HG02970 (cell line): ENCODE data around the gene PHACTR4.
"Not testable (repeated sequence)": the region's sequence is repeated elsewhere in the genome, so short reads cannot be mapped to it uniquely, and the experiment has no call there.

Source experiments
- ATAC-seq: cut with Tn5 transposase; IDR thresholded peaks from one replicate; pipeline ENCODE4 v1.9.1; 2021; ENCODE audit warnings: mild to moderate bottlenecking, moderate library complexity, moderate number of reproducible peaks; ENCODE audit not compliant: unreplicated experiment, low FRiP score

The PHACTR4 gene

DNA sequence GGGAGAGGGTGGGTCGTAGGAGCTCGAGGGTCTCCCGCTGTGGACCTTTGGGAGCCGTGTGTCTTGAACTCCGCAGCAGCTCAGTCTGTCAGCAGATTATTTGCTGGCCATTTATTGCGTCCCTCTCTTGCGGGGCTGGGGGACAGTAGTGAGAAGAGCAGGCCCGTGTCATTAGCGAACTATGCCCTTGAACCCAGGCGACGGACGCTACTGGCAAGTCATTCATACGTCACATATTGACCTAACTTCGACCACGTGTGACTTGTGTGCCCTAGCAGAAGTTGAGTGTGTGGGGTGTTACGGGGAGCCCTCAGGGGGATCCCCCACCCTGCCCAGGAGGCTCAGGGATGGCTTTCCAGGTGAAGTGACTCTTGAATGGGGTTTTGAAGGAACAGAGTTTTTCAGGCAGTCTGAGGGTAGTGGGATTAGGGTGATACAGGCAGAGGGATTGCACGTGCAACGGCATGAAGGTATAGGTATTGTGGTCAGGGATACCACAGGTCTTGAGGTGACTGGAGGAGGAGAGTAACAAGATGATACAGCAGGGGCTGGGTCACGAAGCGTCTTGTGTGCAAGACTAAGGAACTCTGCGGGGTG, 149.3 kb downstream of the PHACTR4 start:
- no peak for ATAC-seq

DNA sequence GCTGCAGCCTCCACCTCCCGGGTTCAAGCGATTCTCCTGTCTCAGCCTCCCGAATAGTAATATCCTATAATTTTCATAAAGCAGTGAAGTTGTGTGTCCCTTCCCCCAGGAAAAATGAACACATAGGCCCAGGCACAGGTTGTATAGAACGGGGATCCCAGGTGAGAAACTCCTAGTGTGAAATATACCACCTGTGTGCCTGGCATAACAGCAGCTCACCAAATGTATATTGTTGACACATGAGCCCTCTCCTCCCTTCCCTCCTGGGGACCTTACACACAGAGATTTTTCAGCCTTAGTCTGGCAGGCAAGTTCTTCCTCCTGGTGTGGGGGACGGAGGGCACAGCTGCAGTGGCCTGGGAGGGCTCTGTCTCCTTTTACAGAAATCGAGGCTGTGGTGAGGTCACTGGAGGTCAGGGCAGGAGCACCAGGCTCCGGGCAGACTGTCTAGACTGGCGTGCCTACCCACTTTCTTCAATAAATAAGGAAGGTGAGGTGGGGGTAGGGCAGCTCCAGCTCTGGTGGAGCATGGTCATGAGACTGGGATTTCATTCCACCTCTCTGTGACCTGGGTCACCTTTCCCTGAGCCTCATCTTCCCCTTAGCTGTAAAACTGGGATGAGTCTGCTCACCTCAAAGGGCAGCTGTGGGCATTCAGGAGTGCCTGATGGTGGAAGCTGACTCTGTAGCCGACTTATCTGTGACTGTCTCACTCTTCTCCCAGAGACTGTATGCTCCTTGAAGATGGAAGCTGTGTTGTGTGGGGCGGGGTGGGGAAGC, 150.6 kb downstream of the PHACTR4 start:
- no peak for ATAC-seq

DNA sequence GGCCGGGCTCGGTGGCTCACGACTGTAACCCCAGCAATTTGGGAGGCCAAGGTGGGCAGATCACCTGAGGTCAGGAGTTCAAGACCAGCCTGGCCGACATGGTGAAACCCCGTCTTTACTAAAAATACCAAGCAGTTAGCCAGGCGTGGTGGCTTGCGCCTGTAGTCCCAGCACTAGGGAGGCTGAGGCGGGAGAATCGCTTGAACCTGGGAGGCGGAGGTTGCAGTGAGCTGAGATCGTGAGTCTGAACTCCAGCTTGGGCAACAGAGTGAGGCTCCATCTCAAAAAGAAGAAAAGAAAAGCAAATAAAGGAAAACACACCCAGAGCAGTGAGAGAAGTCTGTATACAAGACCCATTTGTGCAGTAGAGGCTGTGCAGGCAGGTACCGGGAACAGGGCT, 151.3 kb downstream of the PHACTR4 start:
- not testable (repeated sequence) for ATAC-seq

DNA sequence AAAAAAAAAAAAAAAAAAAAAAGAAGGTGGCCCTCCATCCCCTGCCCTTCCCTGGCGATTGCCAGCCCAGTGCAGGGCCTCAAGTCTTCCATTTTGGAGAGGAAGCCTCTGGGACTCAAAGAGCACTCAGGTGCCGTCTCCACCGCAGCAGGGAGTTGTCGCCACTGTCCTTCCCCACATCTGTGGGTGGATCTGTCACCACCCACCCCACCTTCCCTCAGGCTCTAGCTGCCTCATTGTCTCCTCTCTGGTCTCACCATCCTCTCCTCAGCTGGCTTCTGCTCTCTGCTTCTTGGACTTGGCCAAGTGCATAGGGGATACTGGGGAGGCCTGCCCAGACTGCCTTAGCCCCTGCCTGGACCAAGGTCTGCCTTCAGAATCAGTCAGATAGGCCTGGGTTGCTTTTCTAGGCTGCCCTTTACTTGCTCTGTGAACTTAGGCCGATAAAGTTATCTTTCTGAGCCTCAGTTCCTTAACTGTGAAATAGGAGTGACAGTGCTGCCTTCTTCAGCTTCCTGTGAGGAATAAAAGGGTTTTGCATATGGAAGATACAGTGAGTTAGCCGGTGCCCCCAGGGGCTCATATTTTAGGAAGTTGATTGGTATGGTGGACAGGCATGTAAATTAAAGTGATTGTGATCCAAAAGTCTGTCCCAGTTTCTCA, 152.1 kb downstream of the PHACTR4 start:
- no peak for ATAC-seq

DNA sequence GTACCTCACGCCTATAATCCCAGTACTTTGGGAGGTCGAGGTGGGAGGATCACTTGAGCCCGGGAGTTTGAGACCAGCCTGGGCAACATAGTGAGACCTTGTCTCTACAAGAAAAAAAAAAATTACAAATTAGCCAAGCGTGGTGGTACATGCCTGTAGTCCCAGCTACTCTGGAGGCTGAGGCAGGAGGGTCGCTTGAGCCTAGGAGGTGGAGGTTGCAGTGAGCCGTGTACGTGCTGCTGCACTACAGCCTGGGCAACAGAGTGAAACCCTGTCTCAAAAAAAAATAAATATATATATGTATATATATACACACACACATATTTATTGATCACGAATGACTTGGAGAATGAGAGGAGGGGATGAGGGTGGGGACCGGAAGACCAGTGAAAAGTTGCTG, 153.0 kb downstream of the PHACTR4 start:
- ATAC-seq = not testable (repeated sequence)

DNA sequence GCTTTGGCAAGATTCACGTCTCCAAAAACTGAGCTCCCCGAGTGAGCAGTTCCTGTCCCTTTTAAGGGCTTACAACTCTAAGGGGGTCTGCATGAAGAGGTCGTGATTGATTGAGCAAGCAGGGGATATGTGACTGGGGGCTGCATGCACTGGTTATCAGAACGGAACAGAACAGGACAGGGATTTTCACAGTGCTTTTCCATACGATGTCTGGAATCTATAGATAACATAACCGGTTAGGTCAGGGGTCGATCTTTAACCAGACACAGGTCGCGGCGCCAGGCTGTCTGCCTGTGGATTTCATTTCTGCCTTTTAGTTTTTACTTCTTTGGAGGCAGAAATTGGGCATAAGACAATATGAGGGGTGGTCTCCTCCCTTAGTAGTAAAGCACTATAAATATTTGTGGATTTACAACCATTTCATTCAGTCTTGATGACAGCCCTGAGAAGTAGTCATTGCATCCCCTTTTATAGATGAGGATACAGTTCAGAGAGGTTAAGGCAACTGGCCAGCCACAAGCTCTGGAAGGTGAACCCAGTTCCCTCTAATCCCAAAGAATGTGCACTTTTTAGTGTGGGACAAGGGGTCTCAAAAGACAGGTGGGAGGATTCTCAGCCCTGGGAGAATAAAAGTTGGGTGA, 155.6 kb downstream of the PHACTR4 start:
- not testable (repeated sequence) for ATAC-seq

DNA sequence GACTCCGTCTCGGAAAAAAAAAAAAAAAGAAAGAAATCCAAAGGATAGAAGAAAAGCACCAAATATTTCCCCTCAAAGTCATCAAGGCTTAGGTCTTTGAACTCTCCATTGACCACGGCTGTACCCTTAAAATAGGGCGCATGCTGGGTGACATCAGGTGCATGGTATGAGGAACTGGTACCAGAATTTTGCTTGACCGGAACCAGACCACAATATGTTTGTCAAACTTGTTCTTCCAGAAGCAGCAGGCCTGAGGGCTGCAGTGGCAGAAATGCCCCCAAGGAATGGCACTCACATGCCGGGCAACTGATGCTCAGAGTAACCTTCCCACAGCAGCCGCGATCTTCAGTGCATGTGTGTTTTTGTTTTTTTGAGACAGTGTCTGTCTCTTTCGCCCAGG, 157.3 kb downstream of the PHACTR4 start:
- ATAC-seq = no peak

DNA sequence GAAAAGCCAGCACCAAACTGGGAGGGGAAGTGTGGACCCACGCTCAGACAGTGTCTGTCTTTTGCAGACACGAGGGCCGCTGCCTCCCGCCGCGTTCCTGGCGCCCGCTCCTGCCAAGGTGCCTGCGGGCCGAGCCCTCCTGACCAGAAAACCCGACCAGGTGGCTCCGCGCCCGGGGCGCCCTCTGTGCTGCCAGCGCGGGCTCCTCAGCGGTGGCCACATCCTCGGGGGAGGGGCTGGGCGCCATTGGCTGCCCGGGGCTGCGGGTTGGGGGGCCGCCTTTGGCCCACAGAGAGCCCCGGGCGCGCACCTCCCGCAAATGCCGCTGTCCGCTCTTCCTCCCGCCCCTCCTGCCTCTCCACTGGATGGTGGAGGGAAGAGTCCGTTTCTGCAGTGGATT, 160.9 kb downstream of the PHACTR4 start:
- no peak for ATAC-seq

GRCh38 chr1:28534671-28535070, 165.1 kb downstream of the PHACTR4 start:
- ATAC-seq = no peak

- ATAC-seq = no peak
Measured at GRCh38 chr1:28535180-28535579, 165.6 kb downstream of the PHACTR4 start.

DNA sequence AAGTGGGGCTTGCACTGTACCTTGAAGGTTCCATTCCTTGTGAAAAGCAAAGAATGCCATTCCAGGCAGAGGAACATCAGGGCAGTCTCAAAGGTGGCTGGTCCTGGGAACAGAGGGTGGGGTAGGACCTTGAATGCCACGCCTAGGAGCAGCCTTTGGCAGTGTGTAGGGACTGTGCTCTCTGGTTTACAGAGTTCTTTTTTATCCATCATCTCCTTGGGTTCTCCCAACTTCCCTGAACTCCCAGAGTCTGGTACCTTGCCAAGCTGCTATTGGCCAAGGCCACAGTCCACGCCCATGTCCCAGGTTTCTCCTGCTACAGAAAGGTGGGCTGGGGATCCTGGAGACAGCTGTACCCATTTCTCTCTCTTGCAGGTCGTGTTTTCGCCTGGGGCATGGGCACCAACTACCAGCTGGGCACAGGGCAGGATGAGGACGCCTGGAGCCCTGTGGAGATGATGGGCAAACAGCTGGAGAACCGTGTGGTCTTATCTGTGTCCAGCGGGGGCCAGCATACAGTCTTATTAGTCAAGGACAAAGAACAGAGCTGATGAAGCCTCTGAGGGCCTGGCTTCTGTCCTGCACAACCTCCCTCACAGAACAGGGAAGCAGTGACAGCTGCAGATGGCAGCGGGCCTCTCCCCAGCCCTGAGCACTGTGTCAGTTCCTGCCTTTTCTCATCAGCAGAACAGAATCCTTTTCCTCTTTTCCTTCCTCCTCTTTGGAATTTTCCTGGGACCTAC, 168.1 kb downstream of the PHACTR4 start:
- ATAC-seq = no peak

GRCh38 chr1:28538286-28538685, 168.7 kb downstream of the PHACTR4 start:
- no peak for ATAC-seq

DNA sequence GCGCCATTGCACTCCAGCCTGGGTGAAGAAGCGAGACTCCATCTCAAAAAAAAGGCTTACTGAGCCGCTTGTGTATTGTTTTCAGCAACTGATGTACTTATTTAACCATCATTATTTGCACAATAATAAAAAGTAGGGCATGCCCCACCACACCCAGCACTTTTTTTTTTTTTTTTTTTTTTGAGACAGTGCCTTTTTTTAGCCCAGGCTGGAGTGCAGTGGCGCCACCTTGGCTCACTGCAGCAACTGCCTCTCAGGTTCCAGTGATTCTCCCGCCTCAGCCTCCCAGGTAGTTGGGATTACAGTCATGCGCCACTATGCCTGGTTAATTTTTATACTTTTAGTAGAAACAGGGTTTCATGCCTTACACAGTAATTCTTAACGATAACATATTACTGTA, 171.1 kb downstream of the PHACTR4 start:
- ATAC-seq = no peak

GRCh38 chr1:28541414-28542015, 172.0 kb downstream of the PHACTR4 start:
- not testable (repeated sequence) for ATAC-seq

GRCh38 chr1:28545246-28545628, 175.7 kb downstream of the PHACTR4 start:
- ATAC-seq = no peak

GRCh38 chr1:28548318-28548717, 178.8 kb downstream of the PHACTR4 start:
- no peak for ATAC-seq
